Psoas muscle (tissue), 8 donors: Measurements from ENCODE around the gene MRPS18A. TPM values are rescaled to one million over a fixed set of nuclear protein-coding genes. Genes with fewer than 3 reads are reported as not detected.

Experiments
- ATAC-seq, 4 donors: fragments of 200-7000 bp; cut with Tn5 transposase; one replicate each; pipeline ENCODE4 v1.9.1; 2020; ENCODE audit warnings: moderate library complexity in 3 of 4, mild to moderate bottlenecking in 2 of 4
- DNase-seq, 2 donors: peaks; one replicate each; pipeline ENCODE4 v3.0.0-alpha.2; 2020
- H3K27ac ChIP-seq: fragments of 200-600 bp; one replicate; pipeline ENCODE4 v1.8.0; 2022
- H3K27me3 ChIP-seq, 3 donors: fragments of 200-600 bp in 1 of 3; one replicate each; pipeline versions ENCODE4 v1.6.1 to v1.8.0; 2013 to 2022; ENCODE audit warnings: low read length in 2 of 3, mild to moderate bottlenecking in 2 of 3, moderate library complexity in 1 of 3; ENCODE audit not compliant: insufficient read depth in 3 of 3
- H3K36me3 ChIP-seq, 2 donors: fragments of 200-600 bp in 1 of 2; one replicate each; pipeline versions ENCODE4 v1.6.1 to v1.8.0; 2013 to 2022; ENCODE audit warnings: low read depth in 1 of 2, mild to moderate bottlenecking in 1 of 2, moderate library complexity in 1 of 2; ENCODE audit not compliant: insufficient read depth in 1 of 2
- H3K4me1 ChIP-seq: fragments of 200-600 bp; one replicate; pipeline ENCODE4 v1.8.0; 2022
- H3K4me3 ChIP-seq: fragments of 200-600 bp; one replicate; pipeline ENCODE4 v1.8.0; 2022; ENCODE audit warnings: mild to moderate bottlenecking
- H3K9me3 ChIP-seq: fragments of 200-600 bp; one replicate; pipeline ENCODE4 v1.8.0; 2022
- CTCF ChIP-seq: fragments of 200-600 bp; IDR thresholded peaks from one replicate; pipeline ENCODE4 v1.8.0; 2022; ENCODE audit warnings: antibody characterized with exemption
- WGBS, 3 donors: extraction: QIAGEN DNeasy Blood & Tissue Kit; methylation state at CpG; one replicate each; pipeline versions ENCODE4 v1.1.6 to v1.1.7; 2013; 5-methylcytosine and 5-hydroxymethylcytosine counted together
- intact Hi-C, 2 donors: fragments of 100-400 bp; cut with DNase I; formaldehyde crosslinking; loops; one replicate each; pipeline versions ENCODE4 v1.11.0 to v1.14.2; 2022
- long read RNA-seq, 2 donors: library from polyadenylated mRNA; unstranded; transcript quantifications; one replicate each; pipeline ENCODE4 v2.0.0, GENCODE V29; 2021
- polyA plus RNA-seq, 3 donors: library from polyadenylated mRNA; stranded (reverse); fragments of 200-250 nt; gene quantifications; one replicate each; pipeline ENCODE4 v1.2.3, GENCODE V29; 2013
- total RNA-seq, 4 donors: library from RNA; stranded (reverse); fragmentation: NEBNext Ultra II Directional in 2 of 4; extraction: Animal tissue kit (Norgen Biotek cat#: 25700) in 2 of 4; gene quantifications; one replicate each; pipeline versions ENCODE4 v1.2.1 to v1.2.4, GENCODE V29; 2021 to 2023
- donor health status: healthy with polysubstance abuse.
- donor health status: DM: no; HTN: no; CAD: no; lungs with moderate emphysema.
- donor health status: Bipolar disorder and iron deficiency.
- donor health status: healthy.
- donor health status: DM: yes; HTN: yes; CAD: no.
- donor health status: DM: no; HTN: no; CAD: no.
- donor health status: DM: no; HTN: no; CAD: no.
- donor health status: DM: yes; HTN: yes; CAD: no.

The MRPS18A gene
- total RNA-seq (100 to 1,000 TPM in 2 of 4 donors, 10 to 100 TPM in 2; 64.1 to 152 (median 103) TPM), polyA plus RNA-seq (100 to 1,000 TPM; 106 to 151 (median 148) TPM)
- long read RNA-seq, donor 1, transcript MRPS18A-202 (6 exons, 1,062 nt): major isoform, 25 of 28 reads
- long read RNA-seq, donor 1, partial matches to known transcripts: 2 of 28 reads
- long read RNA-seq, donor 1, other reads (novel, unspliced or antisense): 1 of 28 reads
- long read RNA-seq, donor 2, transcript MRPS18A-202 (6 exons, 1,062 nt): major isoform, 93 of 104 reads
- long read RNA-seq, donor 2, partial matches to known transcripts: 3 of 104 reads
- long read RNA-seq, donor 2, other reads (novel, unspliced or antisense): 5 of 104 reads

GRCh38 chr6:43687437-43688347, at the start of gene MRPS18A:
TSS of gene MRPS18A (minus strand) at chr6:43687791. CDS start at chr6:43687779, 12 bp downstream.
- Histone ChIP-seq H3K27ac (peak within 1 kb of the TSS; percentile 87), H3K36me3 (no peaks in the 10 kb centered on the region), H3K9me3 (no peaks in the 10 kb centered on the region), H3K4me3 (peak within 1 kb of the TSS; percentile 98), H3K27me3 (no peaks in the 10 kb centered on the region), H3K4me1 (peaks cover 43% of the 10 kb centered on the region)
- DNase-seq (peak; percentile 86 to 92), ATAC-seq (peak; percentile 97 to 98 (median 98))
- intact Hi-C loops: no loop called here
- 7 to 15% (median 9%) methylated on average over 43 of the region's 43 CpGs for WGBS, 3 donors
- TF ChIP-seq CTCF: no peak

- H3K4me1 ChIP-seq: no peaks in the 10 kb centered on the region
- no peak for DNase-seq
- intact Hi-C loops: no loop called here
- WGBS, 3 donors: 82 to 91% (median 90%) methylated on average over 2 of the region's 2 CpGs
- H3K27ac ChIP-seq: no peak overlapping the region
- no peak for TF ChIP-seq CTCF
- no peaks in the 10 kb centered on the region for H3K36me3 ChIP-seq
- H3K4me3 ChIP-seq: no peak overlapping the region
- H3K9me3 ChIP-seq: peaks cover 3% of the 10 kb centered on the region
- no peak for ATAC-seq
- H3K27me3 ChIP-seq: no peaks in the 10 kb centered on the region
Observed at GRCh38 chr6:43736844-43737243, 49.3 kb upstream of the MRPS18A start.

- no peak overlapping the region for H3K4me3 ChIP-seq
- intact Hi-C loops: no loop called here
- no peak for TF ChIP-seq CTCF
- H3K4me1 ChIP-seq: no peaks in the 10 kb centered on the region
- no peaks in the 10 kb centered on the region for H3K36me3 ChIP-seq
- ATAC-seq: no peak
- 82 to 96% (median 82%) methylated on average over 2 of the region's 2 CpGs for WGBS, 3 donors
- no peaks in the 10 kb centered on the region for H3K27me3 ChIP-seq
- no peak overlapping the region for H3K27ac ChIP-seq
- peaks cover 9% of the 10 kb centered on the region for H3K9me3 ChIP-seq
- DNase-seq: no peak
Observed at GRCh38 chr6:43736211-43736786, 48.7 kb upstream of the MRPS18A start.

DNA sequence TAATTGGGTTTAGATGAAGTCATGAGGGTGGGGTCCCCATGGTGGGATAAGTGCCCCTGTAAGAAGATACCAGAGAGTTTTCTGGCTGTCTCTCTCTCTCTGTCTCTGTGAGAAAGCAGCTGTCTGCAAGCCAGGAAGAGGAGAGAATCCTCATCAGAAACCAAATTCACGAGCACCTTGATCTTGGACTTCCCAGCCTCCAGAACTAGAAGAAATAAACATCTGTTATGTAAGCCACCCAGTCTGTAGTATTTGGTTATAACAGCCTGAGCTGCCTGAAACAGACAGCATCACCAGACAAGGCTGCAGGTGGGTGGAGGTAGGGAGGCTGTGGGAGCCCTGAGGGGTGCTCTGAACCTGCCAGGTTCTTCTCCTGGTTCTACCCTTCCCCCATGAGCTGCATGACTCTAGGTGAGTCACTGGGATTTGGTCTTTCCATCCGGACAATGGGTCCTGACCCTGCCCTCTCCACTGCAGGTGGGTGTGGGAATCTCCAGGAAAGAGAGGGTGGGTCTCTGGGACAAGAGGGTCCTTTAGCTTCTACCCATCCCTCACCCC, 48.1 kb upstream of the MRPS18A start:
- no peak for TF ChIP-seq CTCF
- Histone ChIP-seq H3K27me3 (no peaks in the 10 kb centered on the region), H3K27ac (no peak overlapping the region), H3K36me3 (no peaks in the 10 kb centered on the region), H3K4me3 (no peak overlapping the region), H3K9me3 (peaks cover 15% of the 10 kb centered on the region), H3K4me1 (no peaks in the 10 kb centered on the region)
- intact Hi-C loops: no loop called here
- no peak for DNase-seq
- WGBS, 3 donors: 89 to 94% (median 91%) methylated on average over 2 of the region's 2 CpGs
- no peak for ATAC-seq
